Lung (tissue), 12 donors: ENCODE results near the gene PSG5. TPM values are rescaled to one million over a fixed set of nuclear protein-coding genes. Genes with fewer than 3 reads are reported as not detected.
"Not testable (repeated sequence)": the region's sequence is repeated elsewhere in the genome, so short reads cannot be mapped to it uniquely, and the experiment has no call there.

Experiments
- ATAC-seq: fragments of 200-7000 bp; cut with Tn5 transposase; one replicate; pipeline ENCODE4 v1.9.1; 2020; ENCODE audit warnings: moderate number of reproducible peaks; ENCODE audit not compliant: insufficient read depth, low FRiP score
- DNase-seq, 3 donors: peaks; one replicate each; pipeline ENCODE4 v3.0.0-alpha.2; 2013 to 2017
- H3K27ac ChIP-seq, 2 donors: one replicate each; pipeline ENCODE4 v1.5.1; 2013; ENCODE audit warnings: mild to moderate bottlenecking in 2 of 2, moderate library complexity in 2 of 2, control low read depth in 1 of 2, inconsistent platforms in 1 of 2, low read depth in 1 of 2, low read length in 1 of 2
- H3K27me3 ChIP-seq, 3 donors: one replicate each; pipeline ENCODE4 v1.5.1; 2013; ENCODE audit warnings: low read length in 2 of 3; ENCODE audit not compliant: control insufficient read depth in 3 of 3, insufficient read depth in 3 of 3
- H3K36me3 ChIP-seq, 4 donors: one replicate each; pipeline ENCODE4 v1.5.1; 2013; ENCODE audit warnings: low read length in 4 of 4, mild to moderate bottlenecking in 1 of 4, moderate library complexity in 1 of 4; ENCODE audit not compliant: control insufficient read depth in 4 of 4, insufficient read depth in 4 of 4
- H3K4me1 ChIP-seq, 5 donors: one replicate each; pipeline ENCODE4 v1.5.1; 2013; ENCODE audit warnings: low read length in 5 of 5, mild to moderate bottlenecking in 2 of 5, moderate library complexity in 1 of 5; ENCODE audit not compliant: control insufficient read depth in 5 of 5, insufficient read depth in 5 of 5
- H3K4me3 ChIP-seq: one replicate; pipeline ENCODE4 v1.5.1; 2013; ENCODE audit warnings: mild to moderate bottlenecking, control low read depth, moderate library complexity
- H3K9ac ChIP-seq, 2 donors: one replicate each; pipeline ENCODE4 v1.5.1; 2013; ENCODE audit warnings: low read length in 2 of 2, control low read depth in 1 of 2; ENCODE audit not compliant: insufficient read depth in 1 of 2
- H3K9me3 ChIP-seq, 4 donors: one replicate each; pipeline ENCODE4 v1.5.1; 2013; ENCODE audit warnings: low read length in 3 of 4, mild to moderate bottlenecking in 1 of 4, moderate library complexity in 1 of 4; ENCODE audit not compliant: control insufficient read depth in 4 of 4, insufficient read depth in 3 of 4
- WGBS, 2 donors: extraction: QIAGEN DNeasy Blood & Tissue Kit; methylation state at CpG; one replicate each; pipeline ENCODE4 v1.1.7; 2013; 5-methylcytosine and 5-hydroxymethylcytosine counted together
- polyA plus RNA-seq, 2 donors: library from polyadenylated mRNA; stranded (reverse); fragments of 200-250 nt; gene quantifications; one replicate each; pipeline ENCODE4 v1.2.1, GENCODE V29; 2013
- total RNA-seq, 2 donors: library from RNA; depleted of rRNA in 1 of 2; stranded (reverse); fragments of >200 nt in 1 of 2; gene quantifications; one replicate each; pipeline ENCODE4 v1.2.1, GENCODE V29; 2014 to 2021
- TF ChIP-seq, protein P1 (sequence below): IDR thresholded peaks from 2 replicates; pipeline ENCODE4 v1.5.1; 2012; ENCODE audit warnings: mild to moderate bottlenecking; ENCODE audit errors: control extremely low read depth, extremely low read depth
- donor health status: control.
- donor health status: control.
- donor health status: Bipolar disorder and iron deficiency.
- donor health status: healthy.
- donor health status: DM: yes; HTN: yes; CAD: no.

The PSG5 gene
- total and polyA plus RNA-seq, 4 donors, result not detected

DNA sequence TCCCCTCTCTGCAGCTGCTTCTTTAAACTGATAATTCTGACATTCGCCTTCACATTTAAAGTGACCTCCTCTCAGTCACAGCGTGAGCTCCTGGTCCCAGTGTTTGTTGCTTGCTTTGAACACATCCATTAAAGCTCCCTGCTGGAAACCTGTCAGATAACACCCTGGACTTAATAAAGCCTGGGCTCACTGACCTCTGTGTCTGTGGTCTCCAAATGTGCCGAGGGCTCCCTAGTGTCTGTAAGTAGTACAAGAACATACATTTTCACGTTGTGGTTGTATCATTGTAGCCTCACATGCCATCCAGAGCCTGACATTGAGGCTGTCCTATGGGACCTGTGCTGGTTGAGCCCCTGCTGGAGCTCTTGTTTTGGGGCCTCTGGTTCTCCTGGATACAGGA, 21.7 kb upstream of the PSG5 start:
- no peak for DNase-seq

DNA sequence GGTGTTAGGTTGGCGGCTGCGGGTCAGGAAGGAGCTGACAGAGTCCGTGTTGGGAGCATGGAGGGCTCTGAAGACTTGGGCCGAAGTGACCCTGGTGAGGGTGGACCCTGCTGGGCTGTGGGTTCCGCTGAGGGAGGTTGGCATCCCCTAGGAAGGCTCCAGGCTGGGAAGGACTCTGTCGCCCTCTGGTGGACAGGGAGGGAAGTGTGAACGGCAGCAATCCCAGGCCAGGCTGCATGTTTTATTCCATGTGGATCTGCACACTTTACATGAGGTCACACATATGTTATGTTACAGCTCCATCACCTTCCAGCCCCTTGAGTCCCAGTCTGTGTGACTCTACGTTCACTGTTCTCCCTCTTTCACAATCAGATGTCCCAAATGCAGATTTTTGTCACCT, 20.8 kb upstream of the PSG5 start:
- H3K9ac ChIP-seq, H3K4me1 ChIP-seq, H3K36me3 ChIP-seq, H3K27ac ChIP-seq, H3K27me3 ChIP-seq, H3K9me3 ChIP-seq, ATAC-seq, H3K4me3 ChIP-seq: not testable (repeated sequence)
- peak in 1 of 3 donors; percentile 0 for DNase-seq
- WGBS, 2 donors, result 56 to 66% methylated on average over 6 to 7 of the region's 8 CpGs

More for the DNA sequence above, 21.7 kb upstream of the PSG5 start:
- 40 to 56% methylated on average over 4 of the region's 4 CpGs for WGBS, 2 donors
- no peak for ATAC-seq
- no peaks in the 10 kb centered on the region for H3K27me3 ChIP-seq
- TF ChIP-seq, protein P1, sequence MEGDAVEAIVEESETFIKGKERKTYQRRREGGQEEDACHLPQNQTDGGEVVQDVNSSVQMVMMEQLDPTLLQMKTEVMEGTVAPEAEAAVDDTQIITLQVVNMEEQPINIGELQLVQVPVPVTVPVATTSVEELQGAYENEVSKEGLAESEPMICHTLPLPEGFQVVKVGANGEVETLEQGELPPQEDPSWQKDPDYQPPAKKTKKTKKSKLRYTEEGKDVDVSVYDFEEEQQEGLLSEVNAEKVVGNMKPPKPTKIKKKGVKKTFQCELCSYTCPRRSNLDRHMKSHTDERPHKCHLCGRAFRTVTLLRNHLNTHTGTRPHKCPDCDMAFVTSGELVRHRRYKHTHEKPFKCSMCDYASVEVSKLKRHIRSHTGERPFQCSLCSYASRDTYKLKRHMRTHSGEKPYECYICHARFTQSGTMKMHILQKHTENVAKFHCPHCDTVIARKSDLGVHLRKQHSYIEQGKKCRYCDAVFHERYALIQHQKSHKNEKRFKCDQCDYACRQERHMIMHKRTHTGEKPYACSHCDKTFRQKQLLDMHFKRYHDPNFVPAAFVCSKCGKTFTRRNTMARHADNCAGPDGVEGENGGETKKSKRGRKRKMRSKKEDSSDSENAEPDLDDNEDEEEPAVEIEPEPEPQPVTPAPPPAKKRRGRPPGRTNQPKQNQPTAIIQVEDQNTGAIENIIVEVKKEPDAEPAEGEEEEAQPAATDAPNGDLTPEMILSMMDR, result no peak
- H3K4me1 ChIP-seq, result no peaks in the 10 kb centered on the region
- peaks cover 0 to 4% (median 0%) of the 10 kb centered on the region in 4 donors for H3K9me3 ChIP-seq
- H3K9ac ChIP-seq, result no peak overlapping the region
- H3K27ac ChIP-seq, result no peak overlapping the region
- no peak overlapping the region for H3K4me3 ChIP-seq
- no peaks in the 10 kb centered on the region for H3K36me3 ChIP-seq

DNA sequence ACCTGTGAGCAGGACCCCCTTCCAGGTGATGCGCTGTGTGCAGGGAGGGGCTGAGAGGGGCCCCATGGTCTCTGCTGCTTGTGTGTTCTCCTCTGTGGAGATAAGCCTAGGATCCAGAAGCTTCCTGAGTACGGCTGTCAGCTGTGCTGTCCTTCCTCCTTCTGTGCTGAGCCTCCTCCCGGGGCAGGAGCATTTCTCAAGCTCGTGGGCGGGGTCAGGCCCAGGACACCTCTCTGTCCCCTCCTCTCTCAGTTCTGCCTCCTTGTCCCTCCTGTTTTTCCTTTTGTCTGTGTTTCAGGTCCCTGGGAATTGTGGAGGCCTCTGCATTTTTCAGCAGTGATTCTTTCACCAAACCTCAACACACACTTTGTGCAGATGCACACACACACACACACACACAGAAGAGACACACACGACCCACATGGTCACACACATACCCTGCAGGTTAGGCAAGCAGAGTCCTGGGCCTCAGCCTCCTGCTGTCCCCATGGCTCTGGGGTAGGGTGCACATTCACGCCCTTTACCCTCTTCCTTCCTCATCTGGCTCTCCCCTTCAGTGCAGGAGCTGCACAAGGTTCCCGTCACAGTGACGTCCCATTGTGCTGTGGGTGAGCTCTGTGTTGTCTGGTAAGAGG, 19.3 kb upstream of the PSG5 start, which contains the start of gene PSG4:
TSS of gene PSG4 (minus strand) at position 168 of the 635 bp plus-strand sequence. CDS start at position 66, 102 bp downstream.
- WGBS, 2 donors, result 32 to 55% methylated on average over 9 of the region's 9 CpGs
- H3K36me3 ChIP-seq, ATAC-seq, H3K9ac ChIP-seq, H3K27me3 ChIP-seq, H3K9me3 ChIP-seq, H3K4me3 ChIP-seq, H3K27ac ChIP-seq, DNase-seq, H3K4me1 ChIP-seq: not testable (repeated sequence)

DNA sequence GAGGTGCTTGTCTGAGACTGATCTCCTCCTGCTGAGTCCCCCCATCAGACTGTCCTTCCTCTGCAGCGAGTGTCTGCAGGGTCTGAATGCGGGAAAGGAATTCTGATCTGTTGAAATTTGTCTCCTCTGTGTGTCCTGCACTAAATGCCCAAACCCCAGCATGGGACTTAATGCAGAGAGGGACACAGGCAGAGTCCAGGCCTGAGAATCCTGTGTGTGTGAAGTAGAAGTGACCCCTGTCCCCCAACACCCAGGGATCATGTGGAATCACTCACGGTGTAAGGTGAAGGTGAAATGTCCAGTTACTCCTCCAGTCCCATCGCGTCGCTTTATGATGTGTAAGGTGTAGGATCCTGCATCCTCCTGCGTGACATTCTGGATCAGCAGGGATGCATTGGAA, 17.3 kb upstream of the PSG5 start:
- DNase-seq, H3K27me3 ChIP-seq, ATAC-seq, H3K36me3 ChIP-seq, H3K9ac ChIP-seq, H3K9me3 ChIP-seq, H3K4me1 ChIP-seq, H3K4me3 ChIP-seq, H3K27ac ChIP-seq: not testable (repeated sequence)
- 91 to 97% methylated on average over 7 of the region's 7 CpGs for WGBS, 2 donors

DNA sequence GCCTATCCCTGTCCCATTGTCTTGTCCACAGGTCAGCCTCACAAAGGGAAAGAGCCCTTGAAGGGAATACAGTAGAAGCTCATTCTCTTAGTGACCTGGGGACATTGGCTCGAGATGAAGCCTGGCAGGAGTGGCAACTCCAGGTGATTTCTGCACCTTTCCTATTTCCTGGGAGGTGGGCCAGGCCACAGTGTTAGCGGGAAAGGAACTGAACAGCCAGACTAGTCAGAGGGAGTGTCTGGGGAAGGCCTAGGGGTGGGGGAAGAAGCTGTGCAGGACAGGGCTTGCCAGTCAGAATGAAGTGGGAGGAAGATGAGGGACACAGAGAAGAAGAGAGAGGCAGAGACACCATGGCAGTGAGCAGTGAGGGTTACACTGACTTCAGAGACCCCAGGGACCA, 15.6 kb upstream of the PSG5 start:
- not testable (repeated sequence) for H3K4me1 ChIP-seq, H3K9ac ChIP-seq, DNase-seq, H3K36me3 ChIP-seq, ATAC-seq, H3K27me3 ChIP-seq, H3K27ac ChIP-seq, H3K9me3 ChIP-seq, H3K4me3 ChIP-seq
- 75 to 82% methylated on average over 2 of the region's 2 CpGs for WGBS, 2 donors

DNA sequence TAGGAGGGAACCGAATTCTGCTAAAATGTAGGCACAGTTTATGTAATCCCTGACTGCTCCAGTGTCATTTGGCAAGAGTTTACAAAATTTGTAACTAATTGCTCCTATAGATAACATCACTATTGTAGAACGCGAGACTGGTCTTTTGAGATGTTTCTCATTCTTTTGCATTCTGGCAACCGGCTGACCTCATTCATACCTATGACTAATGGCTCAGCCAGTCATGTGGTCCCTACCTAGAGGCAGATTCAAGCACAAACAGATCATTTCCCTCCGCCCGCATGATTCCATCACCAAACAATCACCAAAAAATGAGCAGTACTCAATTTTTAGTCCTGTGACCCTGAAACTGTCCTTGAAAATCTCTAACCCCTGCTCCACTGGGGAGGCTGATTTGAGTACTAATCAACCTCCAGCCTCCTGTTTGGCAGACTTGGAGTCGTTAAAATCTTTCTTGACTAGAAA, 15.0 kb upstream of the PSG5 start:
- ATAC-seq, H3K4me3 ChIP-seq, H3K9me3 ChIP-seq, H3K36me3 ChIP-seq, H3K27me3 ChIP-seq, H3K27ac ChIP-seq, DNase-seq, H3K9ac ChIP-seq, H3K4me1 ChIP-seq: not testable (repeated sequence)
- WGBS, 2 donors, result 57 to 83% methylated on average over 7 of the region's 7 CpGs

DNA sequence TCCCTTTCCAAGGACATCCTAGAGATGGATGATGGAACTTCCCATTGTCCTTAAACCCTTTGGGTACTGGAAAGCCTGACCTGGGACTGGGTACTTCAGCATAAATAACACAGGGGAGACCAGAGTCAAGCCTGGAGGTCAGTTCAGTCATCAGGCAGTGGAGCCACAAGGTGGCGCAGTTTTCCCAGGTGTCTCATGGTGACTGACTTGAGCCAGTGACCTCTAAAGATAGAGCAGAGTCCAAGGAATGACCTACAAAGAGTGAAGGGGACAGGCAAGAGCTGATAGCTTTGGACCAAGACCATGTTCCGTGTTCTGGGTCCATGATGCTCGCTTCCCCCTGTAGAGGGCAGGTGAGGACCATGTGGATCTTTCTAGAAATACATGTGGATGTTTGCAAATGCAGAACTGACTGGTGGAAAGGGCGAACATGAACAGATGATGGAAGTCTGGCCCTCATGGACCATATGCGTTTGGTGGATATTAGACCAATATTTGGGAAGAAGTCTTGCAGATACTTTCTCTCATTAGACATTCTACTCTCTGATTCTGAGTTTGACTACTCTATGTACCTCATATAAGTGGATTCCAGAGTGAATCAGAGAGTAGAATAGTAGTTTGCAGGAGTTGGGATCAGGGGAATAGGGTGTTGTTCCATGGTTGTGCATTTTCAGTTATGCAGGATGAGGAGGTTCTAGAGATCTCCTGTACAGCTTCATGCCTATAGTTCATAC, 12.5 kb upstream of the PSG5 start:
- not testable (repeated sequence) for DNase-seq, ATAC-seq, H3K27me3 ChIP-seq, H3K4me3 ChIP-seq, H3K36me3 ChIP-seq, H3K9ac ChIP-seq, H3K4me1 ChIP-seq, H3K27ac ChIP-seq, H3K9me3 ChIP-seq
- 39 to 55% methylated on average over 5 of the region's 5 CpGs for WGBS, 2 donors
